ENCODE measurements around the gene PAK4. TPM values are rescaled to one million over a fixed set of nuclear protein-coding genes. Genes with fewer than 3 reads are reported as not detected.

The PAK4 gene
- polyA plus RNA-seq, 1 of the 3 experiments (the other 2 are of a cell fraction) = 36.4 TPM

- TF ChIP-seq USF2 (IDR thresholded peaks at IDR 0.05; ENCODE audit: borderline replicate concordance, low read depth, low read length) (no peak), ELF1 (IDR thresholded peaks at IDR 0.05) (no peak)
Measured at GRCh38 chr19:39200803-39201115, 75.2 kb downstream of the PAK4 start (continued).

GRCh38 chr19:39202998-39203355 is 77.4 kb downstream of the PAK4 start:
- DNase-seq = no peak
- no peak overlapping the region for H3K9ac ChIP-seq
- peaks cover 36% of the 10 kb centered on the region for H3K27me3 ChIP-seq (ENCODE audit: insufficient read depth)
- no peaks in the 10 kb centered on the region for H3K36me3 ChIP-seq (replicated peaks in 1 of 2; ENCODE audit: control insufficient read depth in 1 of 2, insufficient read depth in 2 of 2, low read length in 1 of 2)
- 100% methylated on average over 1 of the region's 1 CpG for whole genome bisulfite sequencing (ENCODE audit: low lambda C conversion rate)
- H3K4me1 ChIP-seq (ENCODE audit: control insufficient read depth in 1 of 2, insufficient read depth in 2 of 2, low read depth in 1 of 2, low read length in 1 of 2) = no peaks in the 10 kb centered on the region
- TF ChIP-seq RCOR1 (IDR thresholded peaks at IDR 0.05; ENCODE audit: low read length) (no peak), FOXM1 (IDR thresholded peaks at IDR 0.05; ENCODE audit: low read depth) (no peak), GATA2 (CRISPR knock-in tag; IDR thresholded peaks at IDR 0.05) (no peak)
- no peak overlapping the region for H3K27ac ChIP-seq (ENCODE audit: low read depth in 2 of 2, low read length in 1 of 2)
- CTCF ChIA-PET = interaction anchor here (0.9 to 2.1 kb wide), 4 partner anchors 9 to 93 kb away, joined by 4 to 6 read pairs (median 5); no protein-coding TSS in a partner anchor
- H3F3A ChIP-seq (replicated peaks; ENCODE audit: insufficient read depth) = no peaks in the 10 kb centered on the region
- no peaks in the 10 kb centered on the region for H4K20me1 ChIP-seq (ENCODE audit: insufficient read depth)
- no peaks in the 10 kb centered on the region for H3K9me2 ChIP-seq
- POLR2A ChIA-PET = no interaction called here
- no peak overlapping the region for H2AFZ ChIP-seq (ENCODE audit: low read depth)
- no peaks in the 10 kb centered on the region for H3K79me2 ChIP-seq (ENCODE audit: insufficient read depth)
- no peaks in the 10 kb centered on the region for H3K9me3 ChIP-seq
- no peak overlapping the region for H3K4me2 ChIP-seq
- no peak overlapping the region for H3K4me3 ChIP-seq (ENCODE audit: low read depth in 2 of 2, low read length in 1 of 2)

- H3K4me3 ChIP-seq (ENCODE audit: low read depth in 2 of 2, low read length in 1 of 2) = no peak within 1 kb of the TSS
- no peaks in the 10 kb centered on the region for H3K36me3 ChIP-seq (replicated peaks in 1 of 2; ENCODE audit: control insufficient read depth in 1 of 2, insufficient read depth in 2 of 2, low read length in 1 of 2)
- no peaks in the 10 kb centered on the region for H3F3A ChIP-seq (replicated peaks; ENCODE audit: insufficient read depth)
- no peaks in the 10 kb centered on the region for H3K4me1 ChIP-seq (ENCODE audit: control insufficient read depth in 1 of 2, insufficient read depth in 2 of 2, low read depth in 1 of 2, low read length in 1 of 2)
- TF ChIP-seq YY1 (IDR thresholded peaks at IDR 0.05; ENCODE audit: low read depth) = no peak
- no peak for TF ChIP-seq FOXJ3 (CRISPR knock-in tag; IDR thresholded peaks at IDR 0.05)
- no peak for TF ChIP-seq CHD2 (IDR thresholded peaks at IDR 0.05; ENCODE audit: low read length, partially characterized antibody)
- TF ChIP-seq TCF12 (IDR thresholded peaks at IDR 0.05) = no peak
- TF ChIP-seq EZH2phosphoT487 (IDR thresholded peaks at IDR 0.05; ENCODE audit: borderline replicate concordance, low read depth) = no peak
- TF ChIP-seq MAX (IDR thresholded peaks at IDR 0.05; ENCODE audit: low read depth) = no peak
- no peak for TF ChIP-seq SMC3 (IDR thresholded peaks at IDR 0.05; ENCODE audit: low read depth, low read length)
- TF ChIP-seq SIN3A (IDR thresholded peaks at IDR 0.05; ENCODE audit: borderline replicate concordance, low read depth, low read length) = no peak
- no peak for TF ChIP-seq POLR2AphosphoS5 (IDR thresholded peaks at IDR 0.05; ENCODE audit: low read depth, low read length)
- no peak for TF ChIP-seq RAD21 (IDR thresholded peaks at IDR 0.05; ENCODE audit: low read length)
- TF ChIP-seq RFX5 (IDR thresholded peaks at IDR 0.05; ENCODE audit: low read length) = no peak
- no peak for TF ChIP-seq TAF1 (IDR thresholded peaks at IDR 0.05; ENCODE audit: borderline replicate concordance, low read depth, low read length)
- TF ChIP-seq RXRA (IDR thresholded peaks at IDR 0.05; ENCODE audit: borderline replicate concordance, low read depth) = no peak
- no peak for TF ChIP-seq RCOR1 (IDR thresholded peaks at IDR 0.05; ENCODE audit: low read length)
- no peak for TF ChIP-seq EP300 (IDR thresholded peaks at IDR 0.05; ENCODE audit: borderline replicate concordance in 1 of 2, low read depth in 1 of 2, low read length in 1 of 2)
- no peak for TF ChIP-seq GATA2 (CRISPR knock-in tag; IDR thresholded peaks at IDR 0.05)
- TF ChIP-seq USF1 (IDR thresholded peaks at IDR 0.05; ENCODE audit: borderline replicate concordance, low read depth) = no peak
- no peak within 1 kb of the TSS for H3K4me2 ChIP-seq
- no peak within 1 kb of the TSS for H3K27ac ChIP-seq (ENCODE audit: low read depth in 2 of 2, low read length in 1 of 2)
- WGBS (ENCODE audit: low lambda C conversion rate) = 43% methylated on average over 17 of the region's 57 CpGs
- DNase-seq = peak; percentile 49
- no peak within 1 kb of the TSS for H2AFZ ChIP-seq (ENCODE audit: low read depth)
- H3K27me3 ChIP-seq (ENCODE audit: insufficient read depth) = peaks cover 29% of the 10 kb centered on the region
- no peaks in the 10 kb centered on the region for H3K9me3 ChIP-seq
- ChIA-PET POLR2A (no interaction called here), CTCF (interaction anchor here (0.8 to 2.1 kb wide), 6 partner anchors 8 to 124 kb away, joined by 3 to 6 read pairs (median 4); no protein-coding TSS in a partner anchor)
- H3K79me2 ChIP-seq (ENCODE audit: insufficient read depth) = no peaks in the 10 kb centered on the region
- no peak within 1 kb of the TSS for H3K9ac ChIP-seq
- H4K20me1 ChIP-seq (ENCODE audit: insufficient read depth) = no peaks in the 10 kb centered on the region
- H3K9me2 ChIP-seq = no peaks in the 10 kb centered on the region
Measured at GRCh38 chr19:39203372-39204341, 78.1 kb downstream of the PAK4 start, which contains the start of gene SYCN. Gene SYCN, minus strand, starts transcription at chr19:39204263. Its CDS starts 9 bp downstream, at chr19:39204254.
